Stimulated activated naive CD4-positive, alpha-beta T cell (primary cell): ENCODE data around the gene OTUB2.
"Not testable (repeated sequence)": the region's sequence is repeated elsewhere in the genome, so short reads cannot be mapped to it uniquely, and the experiment has no call there.

ENCODE experiments used
- DNase-seq, 6 experiments: peaks; one replicate each; lab custom pipeline; 2025; lab: John Stamatoyannopoulos, UW

OTUB2 gene

GRCh38 chr14:94058128-94058673 lies 32.1 kb downstream of the OTUB2 start:
- no peak for DNase-seq

- no peak for DNase-seq
These were observed 32.6 kb downstream of the OTUB2 start for GRCh38 chr14:94058674-94059138.

GRCh38 chr14:94059998-94060397 lies 33.9 kb downstream of the OTUB2 start:
- DNase-seq = no peak

DNA sequence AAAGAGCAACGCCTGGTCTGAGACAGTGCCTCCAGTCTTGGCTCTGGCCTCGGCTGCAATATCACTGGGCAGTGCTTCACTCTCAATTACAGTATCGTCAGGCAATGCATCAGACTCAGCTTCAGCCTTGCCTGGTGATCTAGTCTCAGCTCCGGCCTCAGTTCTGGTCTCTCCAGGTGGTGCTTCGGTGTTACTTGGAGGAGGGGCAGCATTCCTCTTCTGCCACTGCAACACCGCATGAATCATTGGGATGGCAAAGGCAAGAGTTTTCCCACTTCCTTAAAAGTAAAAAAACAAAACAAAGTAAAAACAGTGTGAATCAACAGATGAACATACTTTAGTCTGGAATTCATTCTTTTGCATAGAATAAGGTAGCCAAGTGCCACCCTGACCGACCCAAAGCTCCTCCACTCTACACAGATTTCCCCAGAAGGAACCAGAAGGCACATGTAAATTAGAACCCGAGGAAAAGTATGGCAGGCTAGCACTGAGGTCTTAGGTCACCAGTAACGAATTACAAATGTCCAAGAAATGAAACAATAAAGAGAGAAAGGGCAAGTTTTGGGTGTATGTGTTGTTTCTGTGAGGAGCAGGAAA lies 36.3 kb downstream of the OTUB2 start:
- no peak for DNase-seq

GRCh38 chr14:94066089-94066676 lies 40.0 kb downstream of the OTUB2 start:
- no peak for DNase-seq

DNA sequence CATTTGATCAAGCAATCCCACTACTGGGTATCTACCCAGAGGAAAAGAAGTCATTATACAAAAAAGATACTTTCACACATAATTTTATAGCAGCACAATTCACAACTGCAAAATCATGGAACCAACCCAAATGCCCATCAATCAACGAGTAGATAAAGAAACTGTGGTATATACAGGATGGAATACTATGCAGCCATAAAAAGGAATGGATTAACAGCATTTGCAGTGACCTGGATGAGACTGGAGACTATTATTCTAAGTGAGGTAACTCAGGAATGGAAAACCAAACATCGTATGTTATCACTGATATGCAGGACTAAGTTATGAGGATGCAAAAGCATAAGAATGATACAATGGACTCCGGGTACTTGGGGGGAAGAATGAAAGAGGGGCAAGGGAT lies 45.9 kb downstream of the OTUB2 start:
- not testable (repeated sequence) for DNase-seq

DNA sequence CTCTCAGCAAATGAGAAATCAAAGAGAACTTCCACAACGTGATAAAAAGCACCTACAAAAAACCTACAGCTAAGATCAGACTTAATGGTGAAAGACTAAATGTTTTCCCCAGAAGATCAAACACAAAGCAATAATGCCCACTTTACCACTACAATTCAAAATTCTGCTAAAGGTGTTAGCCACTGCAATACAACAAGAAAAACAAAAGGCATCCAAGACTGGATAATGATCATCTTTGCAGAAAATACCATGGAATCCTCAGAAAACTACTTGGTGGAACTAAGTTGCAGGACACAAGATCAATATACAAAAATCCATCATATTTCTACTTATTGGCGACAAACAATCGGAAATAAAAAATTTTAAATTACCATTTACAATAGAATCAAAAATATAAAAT lies 48.4 kb downstream of the OTUB2 start:
- DNase-seq = no peak

- DNase-seq = no peak
These were observed 48.9 kb downstream of the OTUB2 start for GRCh38 chr14:94075008-94075407.

- DNase-seq = no peak
These were observed 51.1 kb downstream of the OTUB2 start for GRCh38 chr14:94077111-94077821.

DNA sequence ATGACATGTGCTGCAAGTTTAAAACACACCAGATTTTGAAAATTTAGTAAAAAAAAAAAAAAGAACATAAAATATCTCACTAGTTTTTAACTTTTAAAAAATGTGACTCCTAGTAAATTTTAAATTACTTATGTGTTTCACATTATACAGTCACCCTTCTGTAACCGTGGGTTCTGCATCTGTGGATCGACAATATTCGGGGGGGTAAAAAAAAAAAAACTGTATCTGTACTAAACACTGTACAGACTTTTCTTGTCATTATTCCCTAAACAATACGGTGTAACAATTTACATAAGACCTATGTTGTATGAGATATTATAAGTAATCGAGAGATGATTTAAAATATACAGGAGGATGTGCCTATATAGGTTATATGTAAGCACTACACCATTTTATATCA lies 51.7 kb downstream of the OTUB2 start:
- no peak for DNase-seq

- DNase-seq = peak in 2 of 6 experiments; percentile 31 to 58
These were observed 53.9 kb downstream of the OTUB2 start for GRCh38 chr14:94079891-94080620.

DNA sequence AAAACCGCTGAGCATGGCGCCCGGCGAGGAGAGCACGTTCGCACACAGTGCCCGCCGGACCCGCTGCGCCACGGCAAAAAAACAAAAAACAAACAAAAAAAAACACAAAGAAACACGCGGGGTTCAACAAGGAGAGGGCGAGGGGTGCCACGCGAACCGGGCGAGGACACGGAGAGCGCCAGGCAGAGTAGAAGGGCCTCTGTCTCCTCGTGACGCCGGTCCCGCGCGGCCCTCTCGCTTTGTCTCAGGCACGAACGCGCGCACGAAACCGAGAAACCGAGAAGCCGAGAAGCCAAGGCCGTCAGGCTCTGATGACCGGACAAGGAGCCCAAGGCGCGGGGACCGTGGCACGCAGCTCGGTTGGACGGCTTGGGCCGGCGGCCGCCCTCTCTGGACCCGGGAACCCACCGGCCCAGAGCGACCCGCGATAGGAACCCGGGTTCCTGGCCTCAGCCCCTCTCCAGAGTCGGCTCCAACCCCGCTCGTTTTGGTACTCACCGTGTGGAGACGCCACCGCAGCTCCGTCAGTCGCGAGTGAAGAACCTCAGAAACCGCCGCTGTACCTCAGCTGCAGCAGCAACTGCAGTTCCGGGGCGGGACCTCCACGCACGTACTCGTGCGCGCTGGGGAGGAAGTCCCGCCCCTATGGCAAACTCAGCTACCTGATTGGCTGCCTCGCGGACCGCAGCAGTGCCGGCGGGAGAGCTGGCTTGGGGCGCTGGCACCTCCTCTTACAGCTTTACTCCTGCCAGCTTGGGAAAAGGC lies 54.7 kb downstream of the OTUB2 start, which contains the start of the genes DDX24 and IFI27L1:
TSS of gene DDX24 (minus strand) at position 582 of the 765 bp plus-strand sequence. CDS start 1,460 bp downstream, outside the sequence.
TSS of gene IFI27L1 (plus strand) at position 690 of the 765 bp plus-strand sequence. CDS start 15,628 bp downstream, outside the sequence.
- peak; percentile 91 to 96 (median 94) for DNase-seq

- no peak for DNase-seq
These were observed 55.3 kb downstream of the OTUB2 start for GRCh38 chr14:94081386-94081820.

- DNase-seq = no peak
These were observed 61.8 kb downstream of the OTUB2 start for GRCh38 chr14:94087891-94088290.

DNA sequence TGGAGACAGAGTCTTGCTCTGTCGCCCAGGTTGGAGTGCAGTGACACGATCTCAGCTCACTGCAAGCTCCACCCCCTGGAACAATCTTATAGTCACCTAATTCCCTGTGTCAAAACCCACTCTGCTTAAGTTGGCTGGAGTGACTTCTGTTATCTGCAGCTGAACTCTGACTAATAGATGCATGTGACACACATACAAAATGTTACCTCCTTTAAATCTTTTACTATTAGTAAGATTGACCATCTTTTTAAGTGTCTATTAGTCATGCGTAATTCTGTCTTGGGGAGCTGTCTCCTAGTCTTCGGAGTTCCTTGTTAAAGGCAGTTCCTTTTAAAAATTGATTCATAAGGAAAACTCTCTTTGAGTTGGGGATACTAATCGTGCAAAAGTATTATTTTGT lies 62.4 kb downstream of the OTUB2 start:
- no peak for DNase-seq

DNA sequence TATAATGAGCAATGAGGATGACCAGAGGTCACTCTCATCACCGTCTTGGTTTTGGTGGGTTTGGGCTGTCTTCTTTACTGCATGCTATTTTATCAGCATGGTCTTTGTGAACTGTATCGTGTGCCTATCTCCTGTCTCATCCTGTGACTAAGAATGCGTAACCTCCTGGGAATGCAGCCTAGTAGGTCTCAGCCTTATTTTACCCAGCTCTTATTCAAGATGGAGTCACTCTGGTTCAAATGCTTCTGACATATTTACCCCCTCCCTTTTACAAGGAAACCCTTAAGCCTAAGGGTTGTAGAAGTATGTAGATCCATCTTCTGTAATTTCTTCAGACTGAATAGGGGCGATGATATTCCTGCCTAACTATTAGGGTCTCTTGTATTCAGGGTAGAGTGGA lies 63.3 kb downstream of the OTUB2 start:
- no peak for DNase-seq

GRCh38 chr14:94093418-94093817 lies 67.3 kb downstream of the OTUB2 start:
- DNase-seq = no peak

GRCh38 chr14:94097091-94097490 lies 71.0 kb downstream of the OTUB2 start:
- no peak for DNase-seq
